Middle frontal gyrus (tissue), 1 donor: Measurements from ENCODE around the gene CETN3.

Experiments used
- DNase-seq: peaks from one replicate; pipeline ENCODE4 v3.0.0-alpha.2; 2015; ENCODE audit warnings: low spot score; ENCODE audit errors: extremely low spot score

Gene CETN3

DNA sequence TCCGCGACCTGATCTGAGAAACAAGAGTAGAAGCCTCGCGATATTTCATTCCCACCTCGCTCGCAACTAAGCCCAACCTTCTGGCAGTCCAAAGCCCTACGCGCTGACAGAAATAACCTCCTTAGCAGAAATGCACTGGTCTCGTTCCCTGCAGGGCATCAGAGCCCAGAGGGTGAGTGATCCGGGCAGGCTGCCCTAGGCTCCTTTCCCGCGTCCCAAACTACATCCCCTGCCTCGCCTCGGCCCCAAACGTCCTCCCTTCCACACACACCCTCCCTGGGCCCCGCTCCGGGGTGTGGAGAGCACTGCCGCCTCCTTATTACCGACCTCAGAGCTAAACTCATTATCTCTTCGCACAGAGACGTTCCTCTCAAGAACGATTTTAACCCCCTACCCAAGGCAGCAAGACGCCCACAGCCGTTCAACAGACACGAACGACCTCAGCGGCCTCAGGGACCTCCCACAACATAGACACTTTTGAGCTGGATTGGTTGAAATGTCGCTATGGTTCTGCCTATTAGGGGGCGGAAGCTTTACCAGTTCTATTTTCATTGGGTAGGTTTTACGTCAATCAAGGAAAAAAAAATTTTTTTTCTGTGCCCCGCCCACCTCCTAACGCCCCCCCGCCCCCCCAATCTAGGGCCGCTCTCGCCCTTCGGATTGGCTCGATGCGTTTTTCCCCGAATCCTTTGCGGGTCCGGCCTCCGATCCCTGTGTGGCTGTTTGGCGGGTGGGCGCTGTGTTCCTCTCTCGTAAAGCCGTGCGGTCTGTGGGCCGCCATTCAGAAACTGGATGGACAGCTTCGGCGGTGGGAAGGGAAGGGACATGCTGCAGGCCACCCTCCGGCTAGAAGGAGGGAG lies at the start of gene CETN3:
Gene CETN3 (minus strand): TSS at position 439 of the 860 bp plus-strand sequence. CDS start 95 bp downstream, at position 344.
- DNase-seq, result peak; percentile 96

DNA sequence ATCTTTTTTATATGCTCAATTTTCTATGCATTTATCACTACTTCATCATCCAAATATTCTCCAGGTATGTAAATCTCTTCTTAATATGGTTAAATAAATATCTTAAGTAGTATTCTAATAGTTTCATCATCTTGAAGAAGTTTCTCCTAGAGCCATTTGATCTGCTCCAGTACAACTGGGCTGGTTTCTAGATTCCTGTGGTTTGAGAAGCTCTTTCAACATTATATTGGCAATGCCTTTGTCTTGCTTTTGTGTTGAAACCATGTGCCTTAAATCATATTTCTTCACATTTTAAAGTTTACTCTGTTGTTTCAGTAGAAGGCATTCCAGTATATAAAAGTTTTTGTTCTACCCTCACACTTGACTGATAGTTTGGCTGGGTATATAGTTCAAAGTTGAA lies 37.4 kb upstream of the CETN3 start:
- DNase-seq, result no peak

DNA sequence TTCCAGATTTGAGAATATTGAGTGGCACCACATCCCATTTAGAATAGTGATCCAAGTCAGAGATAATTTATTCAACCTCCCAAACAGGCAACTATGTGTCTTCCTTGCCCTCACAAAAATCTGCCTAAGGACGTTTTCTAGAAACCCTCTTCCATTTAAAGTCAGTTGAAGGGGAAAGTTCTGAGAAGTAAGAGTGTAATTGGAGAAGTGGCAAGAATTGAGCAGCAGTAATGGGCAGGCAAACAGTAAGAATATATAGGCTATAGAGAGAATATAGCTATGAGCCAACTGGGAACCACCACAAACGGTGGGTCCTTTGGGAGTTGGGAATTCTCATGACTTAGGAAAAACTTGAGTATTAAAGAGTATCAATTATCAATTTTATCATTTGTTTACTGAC lies 31.1 kb upstream of the CETN3 start:
- no peak for DNase-seq

DNA sequence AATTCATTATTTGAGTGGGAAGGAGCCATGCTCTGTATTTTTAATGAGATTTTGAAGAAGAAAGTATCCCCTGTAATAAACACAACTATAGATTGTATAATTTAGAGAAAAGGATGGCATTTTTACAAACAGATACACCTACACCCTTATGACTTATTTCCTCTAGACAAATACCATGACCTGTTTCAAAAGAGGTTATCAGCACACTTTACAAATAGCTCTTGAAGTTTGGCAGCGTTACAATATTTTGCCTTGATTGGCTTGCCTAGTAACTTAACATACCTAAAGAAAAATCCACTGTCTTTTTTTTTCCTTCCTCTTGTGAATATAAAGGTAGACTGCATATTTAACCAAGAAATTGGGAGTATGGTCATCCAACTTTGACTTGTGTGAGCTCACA lies 28.5 kb upstream of the CETN3 start:
- DNase-seq, result no peak

DNA sequence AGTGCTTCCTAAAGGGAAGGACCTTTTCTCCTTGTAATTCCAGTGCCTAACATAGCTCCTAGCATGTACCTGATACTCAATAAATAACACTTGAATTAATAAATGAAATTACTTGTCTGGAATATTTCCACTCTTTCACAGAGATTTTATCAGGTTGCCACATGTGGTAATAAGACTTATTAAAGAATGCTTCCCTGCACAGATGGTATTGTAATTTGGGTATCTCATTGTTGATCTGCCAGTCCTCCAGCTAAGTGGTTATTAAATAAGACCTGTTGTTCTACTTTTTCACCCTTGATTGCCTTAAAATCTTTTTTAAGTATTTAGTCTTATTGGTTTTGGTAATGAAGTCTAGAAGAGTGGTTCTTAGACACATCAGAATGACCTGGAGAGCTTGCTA lies 28.1 kb upstream of the CETN3 start:
- DNase-seq, result no peak

DNA sequence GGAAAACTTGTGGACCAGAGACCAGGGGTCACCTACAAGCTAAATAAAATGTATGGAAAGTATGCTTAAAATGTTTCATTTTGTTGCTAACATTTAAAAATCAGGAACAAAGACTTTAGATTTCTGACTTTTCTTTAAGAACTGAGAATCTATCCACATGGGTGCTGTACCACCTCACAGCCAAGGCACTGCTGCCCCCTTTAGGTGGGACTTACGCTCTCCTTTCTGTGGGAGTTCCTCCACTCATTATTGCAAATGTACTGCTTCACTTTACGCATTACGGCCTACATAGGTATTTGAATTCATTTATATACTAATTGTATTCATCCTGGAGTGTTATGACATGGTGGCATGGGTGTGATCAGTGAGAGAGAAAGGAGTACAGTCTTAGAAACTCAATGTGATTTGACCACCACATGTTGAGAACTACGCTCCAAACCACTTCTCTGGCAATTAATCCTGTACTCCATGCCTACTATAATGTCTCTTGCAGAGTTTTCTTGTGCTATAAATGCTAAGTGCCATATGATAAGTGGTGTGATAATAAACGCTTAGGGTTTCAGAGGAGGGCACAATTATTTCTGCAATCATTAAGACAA lies 24.7 kb upstream of the CETN3 start:
- DNase-seq, result peak; percentile 19

DNA sequence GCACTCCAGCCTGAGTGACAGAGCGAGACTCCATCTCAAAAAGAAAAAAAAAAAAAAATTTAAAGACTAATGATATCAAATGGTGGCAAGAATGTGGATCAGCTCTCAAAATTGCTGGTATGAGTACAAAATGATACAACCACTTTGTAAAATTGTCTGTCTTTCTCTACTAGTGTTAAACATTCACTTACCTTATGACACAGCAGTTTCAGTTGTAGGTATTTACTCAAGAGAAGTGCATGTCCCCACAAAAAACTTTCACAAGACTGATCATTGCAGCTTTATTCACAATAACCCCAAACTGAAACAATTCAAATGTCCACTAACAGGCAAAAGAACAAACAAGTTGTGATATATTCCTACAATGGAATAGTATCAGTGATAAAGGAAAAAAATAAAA lies 14.7 kb upstream of the CETN3 start:
- DNase-seq, result no peak

DNA sequence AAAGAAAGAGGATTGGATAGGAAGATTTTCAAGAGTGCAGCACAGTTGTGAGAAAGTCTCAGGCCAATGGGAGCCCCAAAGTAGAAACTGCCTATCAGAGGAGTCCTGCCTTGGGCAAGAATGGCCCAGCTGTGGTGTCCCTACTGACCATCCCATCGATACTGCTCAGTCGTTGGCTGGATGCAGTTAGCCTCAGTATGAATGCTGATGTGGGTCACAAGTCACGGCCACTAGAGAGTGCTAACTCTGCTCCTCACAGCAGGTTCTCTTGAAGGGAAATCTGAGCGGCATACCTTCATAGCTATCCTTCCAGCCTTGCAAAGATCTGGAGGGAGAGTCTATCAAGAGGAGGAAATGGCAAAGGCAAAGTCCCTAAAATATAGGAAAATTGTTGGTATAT lies 11.6 kb upstream of the CETN3 start:
- DNase-seq, result no peak

DNA sequence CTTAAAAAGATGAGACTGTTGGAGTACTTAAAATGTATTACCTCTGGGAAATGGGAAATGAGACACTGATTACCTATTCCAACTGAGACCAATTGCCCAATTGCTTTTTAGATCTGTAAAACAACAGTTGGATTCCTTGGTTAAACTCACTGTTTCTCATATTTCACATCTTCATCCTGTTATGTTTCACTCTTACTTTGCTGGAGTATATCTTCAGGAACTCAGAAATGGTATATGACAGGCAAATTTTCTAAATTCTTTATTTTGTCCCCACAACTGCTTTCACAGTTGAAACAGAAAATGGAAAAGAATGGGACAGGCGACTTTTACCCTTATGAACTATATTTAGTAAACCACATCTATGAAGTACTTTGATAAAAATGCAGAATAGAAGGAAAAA lies 8.7 kb upstream of the CETN3 start:
- no peak for DNase-seq

DNA sequence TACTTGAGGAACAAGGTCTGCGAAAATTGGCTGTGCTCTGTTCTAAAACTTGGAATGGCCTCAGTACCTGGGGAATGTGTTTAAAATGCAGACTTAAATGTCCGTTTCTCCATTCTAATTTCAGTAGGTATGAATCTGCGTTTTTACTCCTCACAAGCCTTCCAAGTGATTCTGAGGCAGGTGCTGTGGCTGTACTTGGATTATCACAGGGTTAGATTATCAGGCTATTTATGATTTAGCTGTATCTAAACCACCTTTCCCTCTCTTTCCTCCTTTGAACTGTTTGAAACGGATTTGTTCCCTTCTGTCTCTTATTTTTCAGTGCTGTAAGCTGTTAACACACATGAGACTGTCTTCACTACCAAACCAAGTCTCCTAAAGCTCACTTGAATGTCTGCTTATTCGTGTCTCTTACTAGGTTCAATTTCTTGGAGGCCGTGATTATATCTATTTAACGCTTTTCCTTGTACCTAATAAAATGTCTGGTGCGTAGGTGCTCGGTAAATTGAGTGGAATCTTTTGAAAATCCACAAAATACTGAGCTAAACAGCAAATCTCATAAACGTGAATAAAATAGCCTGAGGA lies 714 bp upstream of the CETN3 start:
- DNase-seq, result no peak

DNA sequence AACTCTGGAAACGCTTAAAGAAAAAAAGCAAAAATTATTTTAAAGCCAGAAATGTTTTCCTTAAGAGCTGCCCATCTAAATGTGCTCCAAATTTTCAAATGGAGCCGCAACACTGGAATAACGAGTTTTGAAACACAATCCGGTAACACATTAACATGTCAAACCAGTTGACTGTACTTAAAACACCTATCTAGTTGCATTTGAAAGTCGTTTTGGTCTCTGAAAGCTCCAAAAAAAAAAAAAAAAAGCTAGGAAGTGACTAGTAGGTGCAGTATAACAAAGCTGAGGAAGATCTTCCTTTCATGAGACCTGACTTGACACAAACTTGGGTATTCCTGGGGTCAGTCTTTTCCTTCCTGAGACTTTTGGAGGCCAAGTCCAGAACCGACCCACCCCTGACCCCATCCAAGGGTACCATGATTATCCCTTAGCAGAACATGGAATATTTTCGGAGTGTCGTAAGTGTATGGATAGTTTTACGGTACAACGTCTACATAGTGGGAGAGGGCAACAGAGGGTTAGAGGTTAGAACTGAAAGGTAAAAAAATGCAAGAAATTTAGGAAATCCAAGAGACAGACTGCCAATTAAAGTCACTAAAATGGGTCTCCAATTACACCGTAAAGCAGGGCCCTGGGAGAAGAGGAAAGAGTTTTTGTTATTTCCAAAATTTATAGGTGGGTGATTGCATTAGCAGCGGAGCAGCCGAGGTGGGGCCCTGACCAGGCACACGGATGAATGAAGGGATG lies 812 bp downstream of the CETN3 start:
- DNase-seq, result no peak

DNA sequence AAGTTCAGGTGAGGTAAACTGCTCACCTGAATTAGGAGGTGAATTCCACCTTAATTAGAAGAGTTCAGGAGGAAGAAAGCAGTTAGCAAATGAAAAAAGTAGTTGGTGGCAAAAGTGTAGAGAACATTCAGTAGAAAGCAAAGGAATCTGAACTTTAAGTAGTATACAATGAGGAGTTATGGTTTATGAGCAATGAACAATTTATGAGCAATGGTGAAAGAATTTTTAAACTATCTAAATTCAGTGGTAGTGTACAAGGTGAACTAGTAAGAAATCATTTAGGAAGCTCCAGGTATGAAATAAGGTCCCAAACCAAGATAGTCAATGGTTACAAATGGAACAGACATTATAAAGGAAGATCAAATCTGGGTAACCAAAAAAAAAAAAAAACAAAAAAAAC lies 3.1 kb downstream of the CETN3 start:
- DNase-seq, result no peak

DNA sequence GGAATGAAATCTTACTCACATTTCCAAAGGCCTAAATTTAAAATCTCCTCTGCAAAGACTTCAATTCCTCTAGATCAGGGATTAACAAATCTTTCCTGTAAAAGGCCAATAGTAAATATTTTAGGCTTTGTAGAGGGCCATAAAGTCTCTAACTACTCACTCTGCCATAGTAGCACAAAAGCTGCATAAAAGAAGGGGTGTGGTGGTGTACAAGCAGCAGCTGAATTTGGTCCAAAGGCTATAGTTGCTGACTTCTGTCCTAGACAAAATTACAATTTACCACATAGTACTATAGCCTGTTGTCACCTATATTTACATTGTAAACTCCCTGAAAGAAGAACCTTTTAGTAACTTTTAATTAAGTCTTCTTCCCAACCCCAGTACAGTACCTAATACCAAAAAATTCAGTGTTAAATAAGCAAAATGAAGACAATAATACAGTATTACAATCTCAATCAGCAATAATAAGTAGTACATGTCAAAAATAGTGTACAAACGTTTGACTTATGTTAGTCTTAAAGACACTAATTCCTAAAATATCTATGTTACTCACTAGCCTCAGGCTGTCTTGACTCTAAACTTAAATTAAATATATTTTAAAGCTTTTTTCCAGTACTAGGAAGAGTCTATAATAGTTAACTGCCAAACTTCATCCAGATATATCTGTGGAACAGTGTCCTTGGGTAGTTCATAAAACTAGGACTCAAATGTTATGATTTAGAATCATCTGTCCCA lies 6.9 kb downstream of the CETN3 start:
- DNase-seq, result no peak

DNA sequence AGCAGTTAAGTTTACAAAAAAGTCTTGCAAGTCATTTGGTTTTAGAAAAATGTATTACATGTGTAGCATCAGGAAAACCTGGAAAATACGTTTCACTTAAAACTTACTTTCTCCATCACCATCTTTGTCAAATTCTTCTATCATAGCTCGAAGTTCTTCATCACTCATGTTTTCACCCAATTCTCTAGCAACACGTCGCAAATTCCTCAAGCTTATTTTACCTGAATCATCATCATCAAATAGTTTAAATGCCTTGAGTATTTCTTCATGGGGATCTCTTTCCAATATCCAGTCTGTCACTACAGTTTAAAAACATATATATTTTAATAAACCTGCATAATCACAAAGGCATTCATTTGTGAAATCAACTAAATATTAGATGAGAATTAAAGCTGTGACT lies 10.3 kb downstream of the CETN3 start:
- no peak for DNase-seq

DNA sequence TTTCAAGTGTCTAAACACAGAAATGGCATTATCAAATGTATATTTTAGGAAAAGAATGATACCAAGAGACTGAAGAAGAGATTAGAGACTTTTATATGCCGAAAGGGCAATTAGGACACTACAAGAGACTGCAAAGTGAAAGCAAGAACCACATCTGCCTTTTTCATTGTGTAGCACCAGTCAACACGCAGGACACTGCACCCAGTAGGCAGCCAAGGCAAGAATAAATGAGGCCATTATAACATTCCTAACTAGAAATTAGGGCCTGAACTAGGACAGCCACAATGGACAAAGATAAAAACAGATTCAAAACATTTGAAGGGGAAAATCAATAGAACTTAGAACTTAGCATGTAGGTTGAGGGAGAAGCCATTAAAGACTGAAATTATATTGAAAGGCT lies 10.8 kb downstream of the CETN3 start:
- no peak for DNase-seq

DNA sequence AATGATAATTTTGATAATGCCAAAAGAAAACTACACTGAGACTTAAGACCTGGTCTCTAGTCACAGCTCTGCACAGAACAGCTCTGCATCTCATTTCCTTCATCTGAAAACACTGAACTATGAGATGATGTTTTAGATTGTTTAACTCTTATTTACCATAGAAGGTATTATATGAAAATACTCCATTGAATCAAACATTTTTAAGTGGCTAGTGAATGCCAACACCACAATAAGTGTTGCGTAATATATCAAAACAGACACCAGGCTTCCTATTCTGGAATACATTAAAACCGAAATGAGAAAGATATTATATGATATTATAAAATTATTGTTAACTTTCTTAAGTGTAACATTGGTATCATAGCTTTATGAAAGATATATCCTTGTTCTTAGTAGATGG lies 14.6 kb downstream of the CETN3 start:
- no peak for DNase-seq

DNA sequence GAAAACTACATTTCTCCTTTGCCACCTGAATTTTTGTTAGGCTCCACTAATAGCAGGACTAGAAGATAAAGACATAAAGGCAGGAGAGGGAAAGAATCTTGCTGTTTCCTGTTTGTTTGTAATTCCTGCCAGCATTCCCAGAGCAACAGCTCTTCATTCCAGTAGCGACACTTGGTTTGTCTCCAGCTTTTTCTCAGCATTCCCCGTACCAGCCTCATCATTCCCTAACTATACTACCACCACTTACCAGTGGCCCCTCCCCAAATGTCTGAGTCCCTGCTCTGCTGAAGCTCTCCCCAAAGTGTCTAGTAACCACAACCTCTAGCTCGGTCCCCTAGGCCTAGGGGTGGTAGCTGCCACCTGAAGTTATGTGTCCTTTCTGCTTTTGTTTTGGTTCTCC lies 18.6 kb downstream of the CETN3 start:
- no peak for DNase-seq

DNA sequence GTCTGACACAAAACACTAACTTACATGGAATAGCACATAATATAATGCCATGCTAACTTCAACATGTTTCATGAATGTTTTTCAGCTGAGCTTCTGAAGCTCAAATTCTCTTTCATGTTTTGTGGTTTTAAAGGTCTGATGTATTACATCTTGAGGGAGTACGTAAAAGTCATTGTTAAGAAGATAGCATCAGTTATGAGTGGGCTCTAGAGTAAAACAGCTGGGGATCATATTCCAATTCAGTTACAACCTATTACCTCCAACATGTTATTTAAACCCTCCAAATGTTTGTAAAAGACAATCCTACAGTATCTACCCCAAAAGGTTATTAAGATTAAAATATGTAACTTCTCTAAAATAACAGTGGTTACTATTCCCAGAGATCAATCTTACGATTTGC lies 19.2 kb downstream of the CETN3 start:
- DNase-seq, result no peak

DNA sequence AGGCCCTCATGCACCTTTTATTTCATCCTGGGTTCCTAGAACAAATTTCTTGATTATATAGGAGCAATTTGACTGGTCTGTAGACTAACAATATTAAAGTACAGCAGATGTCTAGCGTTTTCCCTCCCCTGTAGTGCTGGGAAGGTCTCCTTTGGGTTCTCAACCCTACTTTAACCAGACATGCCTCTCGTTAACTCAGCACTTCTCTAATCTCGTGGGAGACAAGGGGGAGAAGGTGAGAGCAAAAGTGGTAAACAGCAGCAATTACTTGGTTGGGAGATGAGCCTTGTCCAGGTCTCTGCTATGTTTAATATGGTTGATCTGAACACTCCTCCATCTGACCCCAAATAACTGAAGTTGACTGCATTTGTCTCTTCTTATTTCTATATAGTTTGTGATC lies 22.0 kb downstream of the CETN3 start:
- no peak for DNase-seq

DNA sequence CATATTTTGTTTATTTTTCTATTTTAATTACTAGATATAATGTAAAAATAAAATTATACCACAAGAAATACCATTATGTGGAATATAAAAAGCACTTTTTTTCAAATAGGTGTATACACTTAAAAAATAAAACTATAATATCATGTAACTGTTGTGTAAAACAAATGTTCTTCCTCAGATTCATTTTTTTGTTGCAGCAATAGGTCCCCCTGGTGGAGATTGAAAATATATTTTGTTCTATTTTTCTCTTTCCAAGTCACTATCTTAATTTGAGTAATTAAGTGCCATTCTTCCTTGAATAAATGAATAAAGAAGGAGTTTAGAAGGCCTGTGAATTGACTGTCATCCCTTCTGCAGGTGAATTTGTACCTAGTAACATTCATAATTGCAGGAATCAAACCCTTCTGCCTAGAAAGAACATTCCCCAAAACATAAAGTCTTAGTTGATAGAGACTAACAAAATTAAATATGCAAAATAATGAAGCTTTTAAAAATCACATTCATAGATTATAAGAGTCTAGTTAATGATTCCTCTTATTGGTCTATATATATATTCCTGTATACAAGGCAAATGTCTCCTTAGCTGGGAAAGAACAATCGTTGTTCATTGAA lies 23.4 kb downstream of the CETN3 start:
- DNase-seq, result no peak

DNA sequence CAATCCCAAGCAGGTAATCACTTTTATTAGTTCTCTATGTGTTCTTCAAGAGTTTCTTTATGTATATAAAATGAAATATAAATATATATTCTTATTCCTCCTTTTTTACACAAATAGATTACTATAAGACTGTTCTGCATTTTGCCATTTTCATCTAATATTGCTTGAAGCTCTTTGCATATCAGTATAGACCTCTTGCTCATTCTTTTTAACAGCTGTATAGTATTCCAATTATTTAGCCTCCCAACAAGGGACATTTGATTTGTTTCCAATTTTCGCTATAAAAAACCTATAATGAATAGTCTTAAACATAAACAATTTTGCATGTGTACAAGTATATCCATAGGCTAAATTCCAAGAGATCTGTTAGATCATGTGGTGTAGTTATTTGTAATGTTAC lies 25.2 kb downstream of the CETN3 start:
- no peak for DNase-seq
